GM20000 (cell line): Measurements from ENCODE around the gene ZNF777.

Experiments
- DNase-seq: peaks from one replicate; pipeline ENCODE4 v3.0.0; 2012; ENCODE audit warnings: low spot score
- TF ChIP-seq, protein P1 (sequence below): IDR thresholded peaks from 2 replicates; pipeline ENCODE4 v1.5.1; 2012; ENCODE audit warnings: mild to moderate bottlenecking, control low read depth; ENCODE audit errors: extremely low read depth, missing control alignments

Gene ZNF777

DNA sequence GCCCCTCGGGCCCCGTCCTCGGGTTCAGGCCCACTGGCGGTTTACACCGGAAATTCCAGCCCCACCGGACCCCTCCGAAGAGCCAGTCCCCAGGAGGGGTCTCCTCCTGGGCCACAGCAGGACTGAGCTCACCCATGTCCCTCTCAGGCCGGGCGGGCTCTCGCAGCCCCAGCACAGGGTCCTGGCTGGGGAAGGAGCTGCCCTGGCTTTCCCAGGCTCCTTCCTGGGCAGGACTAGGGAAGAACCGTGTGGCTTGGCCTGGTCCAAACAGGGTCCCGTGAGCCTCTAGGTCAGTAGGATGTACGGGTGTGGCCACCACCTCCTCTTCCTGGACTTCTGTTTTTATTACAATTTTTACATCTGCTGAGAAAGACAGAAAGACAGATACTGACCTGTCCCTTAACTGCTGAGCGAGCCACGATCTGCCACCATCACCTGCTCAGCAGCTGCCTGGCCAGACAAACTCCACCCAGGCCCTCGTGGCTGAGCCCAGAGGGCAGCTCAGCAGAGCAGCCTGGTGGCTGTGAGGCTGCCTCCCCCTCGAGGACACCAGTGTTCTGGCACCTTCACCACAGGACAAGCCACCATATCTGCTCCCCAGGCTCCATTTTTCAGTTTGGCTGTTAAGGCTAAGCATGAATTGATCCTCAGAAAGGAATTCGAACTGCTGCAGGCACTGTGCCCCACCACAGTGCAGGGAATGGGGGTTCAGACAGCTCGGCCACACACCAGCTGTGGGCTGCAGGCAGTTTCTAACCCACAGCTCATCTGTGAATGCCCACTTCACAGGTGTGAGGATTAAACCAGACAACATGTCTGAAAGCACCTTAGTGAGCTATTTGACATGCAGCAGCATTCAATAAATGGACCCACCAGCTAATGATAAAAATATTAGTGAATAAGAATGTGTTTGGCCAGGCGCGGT is 14.5 kb upstream of the ZNF777 start:
- DNase-seq: no peak

GRCh38 chr7:149474309-149475120 is 13.7 kb upstream of the ZNF777 start:
- no peak for DNase-seq
- TF ChIP-seq, protein P1, sequence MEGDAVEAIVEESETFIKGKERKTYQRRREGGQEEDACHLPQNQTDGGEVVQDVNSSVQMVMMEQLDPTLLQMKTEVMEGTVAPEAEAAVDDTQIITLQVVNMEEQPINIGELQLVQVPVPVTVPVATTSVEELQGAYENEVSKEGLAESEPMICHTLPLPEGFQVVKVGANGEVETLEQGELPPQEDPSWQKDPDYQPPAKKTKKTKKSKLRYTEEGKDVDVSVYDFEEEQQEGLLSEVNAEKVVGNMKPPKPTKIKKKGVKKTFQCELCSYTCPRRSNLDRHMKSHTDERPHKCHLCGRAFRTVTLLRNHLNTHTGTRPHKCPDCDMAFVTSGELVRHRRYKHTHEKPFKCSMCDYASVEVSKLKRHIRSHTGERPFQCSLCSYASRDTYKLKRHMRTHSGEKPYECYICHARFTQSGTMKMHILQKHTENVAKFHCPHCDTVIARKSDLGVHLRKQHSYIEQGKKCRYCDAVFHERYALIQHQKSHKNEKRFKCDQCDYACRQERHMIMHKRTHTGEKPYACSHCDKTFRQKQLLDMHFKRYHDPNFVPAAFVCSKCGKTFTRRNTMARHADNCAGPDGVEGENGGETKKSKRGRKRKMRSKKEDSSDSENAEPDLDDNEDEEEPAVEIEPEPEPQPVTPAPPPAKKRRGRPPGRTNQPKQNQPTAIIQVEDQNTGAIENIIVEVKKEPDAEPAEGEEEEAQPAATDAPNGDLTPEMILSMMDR: no peak

More for the DNA sequence above, 14.5 kb upstream of the ZNF777 start:
- TF ChIP-seq, protein P1: no peak

- no peak for DNase-seq
- TF ChIP-seq, protein P1: no peak
Measured at GRCh38 chr7:149473251-149473650, 12.4 kb upstream of the ZNF777 start.

- TF ChIP-seq, protein P1: no peak
- DNase-seq: no peak
Measured at GRCh38 chr7:149471289-149471953, 10.6 kb upstream of the ZNF777 start.

DNA sequence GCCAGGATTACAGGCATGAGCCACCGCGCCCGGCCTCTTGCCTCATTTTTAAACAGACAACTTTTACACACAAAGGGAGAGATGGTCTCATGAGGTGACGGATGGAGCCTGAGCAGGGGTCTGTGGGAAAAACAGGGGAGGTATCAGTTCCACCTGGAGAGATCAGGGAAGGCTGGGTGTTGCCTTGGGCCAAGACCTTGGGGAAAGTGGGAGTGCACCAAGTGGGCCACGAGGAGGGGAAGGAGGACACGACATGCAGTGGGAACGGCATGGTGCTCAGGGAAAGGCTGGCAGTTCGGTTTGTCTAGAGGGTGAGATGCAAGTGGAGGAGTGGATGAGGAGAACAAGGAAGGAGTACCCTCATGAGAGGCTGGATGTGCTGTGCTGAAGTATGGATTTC is 8.9 kb upstream of the ZNF777 start:
- DNase-seq: no peak
- TF ChIP-seq, protein P1: no peak

DNA sequence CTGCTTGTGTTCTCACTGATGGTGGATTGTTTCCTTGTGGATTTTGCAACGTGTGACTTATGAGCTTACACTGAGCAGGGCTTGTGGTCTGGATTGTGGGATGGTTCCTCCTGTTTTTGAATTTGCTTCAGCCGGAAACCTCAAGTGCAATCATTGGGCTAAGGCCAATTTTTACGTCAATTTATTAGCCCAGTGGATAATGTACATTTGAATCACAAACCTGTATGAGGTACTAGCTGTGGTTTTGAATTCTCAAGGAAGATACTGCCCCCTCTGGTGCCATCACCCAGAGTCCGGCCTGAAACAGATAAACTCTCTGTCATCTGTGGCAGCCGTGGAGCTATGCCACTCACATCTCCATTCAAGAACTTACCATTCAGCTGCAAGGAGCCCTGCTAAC is 7.3 kb upstream of the ZNF777 start:
- TF ChIP-seq, protein P1: no peak
- DNase-seq: no peak
